ENCODE results near the gene PRKCH. TPM values are rescaled to one million over a fixed set of nuclear protein-coding genes. Genes with fewer than 3 reads are reported as not detected.

The PRKCH gene
- total RNA-seq, 1 experiment from 2014 or later = 2.7 TPM

DNA sequence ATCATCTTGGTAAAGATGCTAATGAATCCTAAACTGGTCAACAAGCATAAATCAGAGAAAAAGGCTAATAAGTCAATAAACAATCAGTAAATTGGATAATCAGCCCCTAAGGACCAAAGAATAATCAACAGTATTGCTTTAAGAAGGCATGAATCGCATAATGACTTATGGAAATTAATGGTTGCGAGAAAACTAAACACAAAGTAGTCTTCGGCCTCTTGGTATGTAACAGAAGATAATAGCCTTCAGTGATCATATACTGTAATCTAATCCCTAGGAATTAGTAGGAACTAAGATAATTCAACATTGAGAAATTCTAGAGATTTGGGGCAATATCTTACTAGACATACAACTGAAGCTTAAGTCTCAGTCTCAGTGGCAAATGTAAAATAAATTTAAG lies 122.1 kb downstream of the PRKCH start:
- in situ Hi-C loops (cut with HindIII; ENCODE audit: low pct_unique_long_range_greater_than_20kb, low sequenced_read_pairs) = no loop called here
- Histone ChIP-seq H3K36me3 (ENCODE audit: control insufficient read depth, insufficient read depth, low read length) (no peaks in the 10 kb centered on the region), H3K27me3 (ENCODE audit: control insufficient read depth, insufficient read depth, low read length) (no peaks in the 10 kb centered on the region; the same call in none of the 2 replicates), H3K4me3 (ENCODE audit: low read depth in 2 of 2, low read length in 2 of 2) (no peak overlapping the region), H3K27ac (ENCODE audit: low read length) (no peak overlapping the region), H3K9me3 (ENCODE audit: control insufficient read depth, insufficient read depth, low read depth, low read length) (no peaks in the 10 kb centered on the region), H3K4me1 (ENCODE audit: control insufficient read depth, insufficient read depth, low read length) (no peaks in the 10 kb centered on the region)
- DNase-seq (ENCODE audit: low read depth, low spot score) (no peak), ATAC-seq (no peak)
- ChIA-PET CTCF (no interaction called here), POLR2A (interaction anchor here (0.6 kb wide), 1 partner anchor 75 kb away, joined by 3 read pairs; no protein-coding TSS in a partner anchor)
- no peak for TF ChIP-seq SIN3A (IDR thresholded peaks at IDR 0.05; ENCODE audit: borderline replicate concordance, insufficient read depth, low read depth, low read length)
- TF ChIP-seq, protein P1, sequence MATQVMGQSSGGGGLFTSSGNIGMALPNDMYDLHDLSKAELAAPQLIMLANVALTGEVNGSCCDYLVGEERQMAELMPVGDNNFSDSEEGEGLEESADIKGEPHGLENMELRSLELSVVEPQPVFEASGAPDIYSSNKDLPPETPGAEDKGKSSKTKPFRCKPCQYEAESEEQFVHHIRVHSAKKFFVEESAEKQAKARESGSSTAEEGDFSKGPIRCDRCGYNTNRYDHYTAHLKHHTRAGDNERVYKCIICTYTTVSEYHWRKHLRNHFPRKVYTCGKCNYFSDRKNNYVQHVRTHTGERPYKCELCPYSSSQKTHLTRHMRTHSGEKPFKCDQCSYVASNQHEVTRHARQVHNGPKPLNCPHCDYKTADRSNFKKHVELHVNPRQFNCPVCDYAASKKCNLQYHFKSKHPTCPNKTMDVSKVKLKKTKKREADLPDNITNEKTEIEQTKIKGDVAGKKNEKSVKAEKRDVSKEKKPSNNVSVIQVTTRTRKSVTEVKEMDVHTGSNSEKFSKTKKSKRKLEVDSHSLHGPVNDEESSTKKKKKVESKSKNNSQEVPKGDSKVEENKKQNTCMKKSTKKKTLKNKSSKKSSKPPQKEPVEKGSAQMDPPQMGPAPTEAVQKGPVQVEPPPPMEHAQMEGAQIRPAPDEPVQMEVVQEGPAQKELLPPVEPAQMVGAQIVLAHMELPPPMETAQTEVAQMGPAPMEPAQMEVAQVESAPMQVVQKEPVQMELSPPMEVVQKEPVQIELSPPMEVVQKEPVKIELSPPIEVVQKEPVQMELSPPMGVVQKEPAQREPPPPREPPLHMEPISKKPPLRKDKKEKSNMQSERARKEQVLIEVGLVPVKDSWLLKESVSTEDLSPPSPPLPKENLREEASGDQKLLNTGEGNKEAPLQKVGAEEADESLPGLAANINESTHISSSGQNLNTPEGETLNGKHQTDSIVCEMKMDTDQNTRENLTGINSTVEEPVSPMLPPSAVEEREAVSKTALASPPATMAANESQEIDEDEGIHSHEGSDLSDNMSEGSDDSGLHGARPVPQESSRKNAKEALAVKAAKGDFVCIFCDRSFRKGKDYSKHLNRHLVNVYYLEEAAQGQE (IDR thresholded peaks at IDR 0.05; ENCODE audit: insufficient read depth in 1 of 2, low read depth in 2 of 2, low read length in 1 of 2) = no peak
- TF ChIP-seq, protein P2, sequence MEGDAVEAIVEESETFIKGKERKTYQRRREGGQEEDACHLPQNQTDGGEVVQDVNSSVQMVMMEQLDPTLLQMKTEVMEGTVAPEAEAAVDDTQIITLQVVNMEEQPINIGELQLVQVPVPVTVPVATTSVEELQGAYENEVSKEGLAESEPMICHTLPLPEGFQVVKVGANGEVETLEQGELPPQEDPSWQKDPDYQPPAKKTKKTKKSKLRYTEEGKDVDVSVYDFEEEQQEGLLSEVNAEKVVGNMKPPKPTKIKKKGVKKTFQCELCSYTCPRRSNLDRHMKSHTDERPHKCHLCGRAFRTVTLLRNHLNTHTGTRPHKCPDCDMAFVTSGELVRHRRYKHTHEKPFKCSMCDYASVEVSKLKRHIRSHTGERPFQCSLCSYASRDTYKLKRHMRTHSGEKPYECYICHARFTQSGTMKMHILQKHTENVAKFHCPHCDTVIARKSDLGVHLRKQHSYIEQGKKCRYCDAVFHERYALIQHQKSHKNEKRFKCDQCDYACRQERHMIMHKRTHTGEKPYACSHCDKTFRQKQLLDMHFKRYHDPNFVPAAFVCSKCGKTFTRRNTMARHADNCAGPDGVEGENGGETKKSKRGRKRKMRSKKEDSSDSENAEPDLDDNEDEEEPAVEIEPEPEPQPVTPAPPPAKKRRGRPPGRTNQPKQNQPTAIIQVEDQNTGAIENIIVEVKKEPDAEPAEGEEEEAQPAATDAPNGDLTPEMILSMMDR (IDR thresholded peaks at IDR 0.05) = no peak
- TF ChIP-seq POLR2AphosphoS5 (IDR thresholded peaks at IDR 0.05; ENCODE audit: low read depth, low read length) = no peak
- no peak for TF ChIP-seq TCF7L2 (IDR thresholded peaks at IDR 0.05; ENCODE audit: low read depth, low read length)
- intact Hi-C loops (cut with micrococcal nuclease; ENCODE audit: unreplicated experiment) = no loop called here
- BruUV-seq (replicated peaks) = no TSS peak

DNA sequence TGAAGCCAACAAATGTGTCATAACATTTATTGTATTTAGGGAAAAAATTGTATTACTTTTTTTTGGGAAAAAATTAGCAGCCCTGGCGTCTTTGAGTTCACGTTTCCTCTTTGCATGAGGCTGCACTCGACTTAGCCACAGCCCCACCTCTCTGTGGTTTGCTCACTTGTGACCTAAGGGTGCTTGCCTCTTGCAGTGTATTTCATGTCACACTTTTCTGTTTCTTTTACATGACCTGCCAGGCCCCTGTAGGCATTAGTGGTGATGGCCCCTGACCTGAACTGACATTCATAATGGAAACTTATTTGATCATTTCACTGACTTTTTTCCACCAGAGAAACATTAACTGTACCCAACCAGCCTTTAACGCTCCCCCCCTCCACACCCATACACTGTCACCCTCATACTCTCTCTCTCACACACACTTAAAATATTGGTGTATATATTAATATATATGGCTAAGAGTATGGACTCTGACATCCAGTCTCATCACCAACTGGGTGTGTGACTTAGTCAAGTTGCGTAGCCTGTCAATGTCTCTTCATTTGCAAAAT lies 122.9 kb downstream of the PRKCH start:
- POLR2A ChIA-PET = interaction anchor here (0.6 kb wide), 1 partner anchor 75 kb away, joined by 3 read pairs; no protein-coding TSS in a partner anchor
- CTCF ChIA-PET = no interaction called here
- H3K9me3 ChIP-seq (ENCODE audit: control insufficient read depth, insufficient read depth, low read depth, low read length) = no peaks in the 10 kb centered on the region
- intact Hi-C loops (cut with micrococcal nuclease; ENCODE audit: unreplicated experiment) (no loop called here), in situ Hi-C loops (cut with HindIII; ENCODE audit: low pct_unique_long_range_greater_than_20kb, low sequenced_read_pairs) (no loop called here)
- no TSS peak for BruUV-seq (replicated peaks)
- no peaks in the 10 kb centered on the region; the same call in none of the 2 replicates for H3K27me3 ChIP-seq (ENCODE audit: control insufficient read depth, insufficient read depth, low read length)
- H3K4me1 ChIP-seq (ENCODE audit: control insufficient read depth, insufficient read depth, low read length) = no peaks in the 10 kb centered on the region
- ATAC-seq (no peak), DNase-seq (ENCODE audit: low read depth, low spot score) (no peak)
- no peak overlapping the region for H3K27ac ChIP-seq (ENCODE audit: low read length)
- no peaks in the 10 kb centered on the region for H3K36me3 ChIP-seq (ENCODE audit: control insufficient read depth, insufficient read depth, low read length)
- H3K4me3 ChIP-seq (ENCODE audit: low read depth in 2 of 2, low read length in 2 of 2) = no peak overlapping the region
- no peak for TF ChIP-seq SIN3A (IDR thresholded peaks at IDR 0.05; ENCODE audit: borderline replicate concordance, insufficient read depth, low read depth, low read length)
- TF ChIP-seq, protein P1 (IDR thresholded peaks at IDR 0.05; ENCODE audit: insufficient read depth in 1 of 2, low read depth in 2 of 2, low read length in 1 of 2) = no peak
- TF ChIP-seq TCF7L2 (IDR thresholded peaks at IDR 0.05; ENCODE audit: low read depth, low read length) = no peak
- no peak for TF ChIP-seq POLR2AphosphoS5 (IDR thresholded peaks at IDR 0.05; ENCODE audit: low read depth, low read length)
- TF ChIP-seq, protein P2 (IDR thresholded peaks at IDR 0.05) = no peak

Data from Panc1 (cell line).